Measurements from ENCODE around the gene NUDT8. TPM values are rescaled to one million over a fixed set of nuclear protein-coding genes. Genes with fewer than 3 reads are reported as not detected.

NUDT8 gene
- polyA plus RNA-seq, 1 of the 3 experiments (the other 2 are of a cell fraction) = 2.7 TPM

- POLR2A ChIA-PET = no interaction called here
- WGBS (ENCODE audit: low lambda C conversion rate) = 39% methylated on average over 5 of the region's 12 CpGs
- Histone ChIP-seq H3K9me3 (no peaks in the 10 kb centered on the region), H3K4me2 (no peak overlapping the region), H3K9ac (no peak overlapping the region), H3K9me2 (no peaks in the 10 kb centered on the region), H3K36me3 (replicated peaks in 1 of 2; ENCODE audit: control insufficient read depth in 1 of 2, insufficient read depth in 2 of 2, low read length in 1 of 2) (no peaks in the 10 kb centered on the region), H3K79me2 (ENCODE audit: insufficient read depth) (no peaks in the 10 kb centered on the region), H3F3A (replicated peaks; ENCODE audit: insufficient read depth) (no peaks in the 10 kb centered on the region), H4K20me1 (ENCODE audit: insufficient read depth) (no peaks in the 10 kb centered on the region), H3K4me1 (ENCODE audit: control insufficient read depth in 1 of 2, insufficient read depth in 2 of 2, low read depth in 1 of 2, low read length in 1 of 2) (no peaks in the 10 kb centered on the region; a peak in 1 of 4 replicates), H2AFZ (ENCODE audit: low read depth) (no peak overlapping the region), H3K27me3 (ENCODE audit: insufficient read depth) (no peaks in the 10 kb centered on the region), H3K4me3 (ENCODE audit: low read depth in 2 of 2, low read length in 1 of 2) (no peak overlapping the region), H3K27ac (ENCODE audit: low read depth in 2 of 2, low read length in 1 of 2) (no peak overlapping the region)
- no peak for DNase-seq
- TF ChIP-seq RFX5 (IDR thresholded peaks at IDR 0.05; ENCODE audit: low read length) (no peak), CTCF (IDR thresholded peaks at IDR 0.05) (no peak), FOXJ3 (CRISPR knock-in tag; IDR thresholded peaks at IDR 0.05) (no peak), RCOR1 (IDR thresholded peaks at IDR 0.05; ENCODE audit: low read length) (no peak), IRF3 (IDR thresholded peaks at IDR 0.05; ENCODE audit: low read depth, low read length) (no peak), JUND (IDR thresholded peaks at IDR 0.05) (no peak), TAF1 (IDR thresholded peaks at IDR 0.05; ENCODE audit: borderline replicate concordance, low read depth, low read length) (no peak), YY1 (IDR thresholded peaks at IDR 0.05; ENCODE audit: low read depth) (no peak), SMC3 (IDR thresholded peaks at IDR 0.05; ENCODE audit: low read depth, low read length) (no peak), EZH2phosphoT487 (IDR thresholded peaks at IDR 0.05; ENCODE audit: borderline replicate concordance, low read depth) (no peak)
- CTCF ChIA-PET = interaction anchor here (0.7 to 17.8 kb wide), 6 partner anchors 10 to 74 kb away, joined by 3 to 308 read pairs (median 4); partner anchors contain the start of genes ACY3 and NUDT8
Measured at GRCh38 chr11:67640758-67641337, 11.1 kb upstream of the NUDT8 start.

GRCh38 chr11:67640021-67640757 is 10.5 kb upstream of the NUDT8 start:
- no peaks in the 10 kb centered on the region for H3K36me3 ChIP-seq (replicated peaks in 1 of 2; ENCODE audit: control insufficient read depth in 1 of 2, insufficient read depth in 2 of 2, low read length in 1 of 2)
- H3K4me3 ChIP-seq (ENCODE audit: low read depth in 2 of 2, low read length in 1 of 2) = no peak overlapping the region; a peak in 1 of 4 replicates
- no peaks in the 10 kb centered on the region for H3K9me2 ChIP-seq
- no peaks in the 10 kb centered on the region for H3K27me3 ChIP-seq (ENCODE audit: insufficient read depth)
- CTCF ChIA-PET = interaction anchor here (0.7 to 17.8 kb wide), 9 partner anchors 9 to 74 kb away, joined by 3 to 308 read pairs (median 4); partner anchors contain the start of genes ACY3 and NUDT8
- POLR2A ChIA-PET = no interaction called here
- no peaks in the 10 kb centered on the region for H3K9me3 ChIP-seq
- no peak overlapping the region for H2AFZ ChIP-seq (ENCODE audit: low read depth)
- WGBS (ENCODE audit: low lambda C conversion rate) = 19% methylated on average over 6 of the region's 23 CpGs
- H3K4me2 ChIP-seq = no peak overlapping the region
- DNase-seq = peak; percentile 87
- no peak overlapping the region for H3K9ac ChIP-seq
- no peaks in the 10 kb centered on the region for H3F3A ChIP-seq (replicated peaks; ENCODE audit: insufficient read depth)
- no peaks in the 10 kb centered on the region; a peak in 1 of 4 replicates for H3K4me1 ChIP-seq (ENCODE audit: control insufficient read depth in 1 of 2, insufficient read depth in 2 of 2, low read depth in 1 of 2, low read length in 1 of 2)
- no peaks in the 10 kb centered on the region for H4K20me1 ChIP-seq (ENCODE audit: insufficient read depth)
- no peak overlapping the region for H3K27ac ChIP-seq (ENCODE audit: low read depth in 2 of 2, low read length in 1 of 2)
- H3K79me2 ChIP-seq (ENCODE audit: insufficient read depth) = no peaks in the 10 kb centered on the region
- TF ChIP-seq EZH2phosphoT487 (IDR thresholded peaks at IDR 0.05; ENCODE audit: borderline replicate concordance, low read depth) (no peak), SMC3 (IDR thresholded peaks at IDR 0.05; ENCODE audit: low read depth, low read length) (peak; percentile 60), PBX3 (IDR thresholded peaks at IDR 0.05) (no peak), RXRA (IDR thresholded peaks at IDR 0.05; ENCODE audit: borderline replicate concordance, low read depth) (no peak), NRF1 (IDR thresholded peaks at IDR 0.05; ENCODE audit: low read depth, low read length) (no peak), TAF1 (IDR thresholded peaks at IDR 0.05; ENCODE audit: borderline replicate concordance, low read depth, low read length) (no peak), MEF2A (IDR thresholded peaks at IDR 0.05; ENCODE audit: borderline replicate concordance, low read depth) (no peak), GATA2 (CRISPR knock-in tag; IDR thresholded peaks at IDR 0.05) (no peak), EP300 (IDR thresholded peaks at IDR 0.05; ENCODE audit: borderline replicate concordance in 1 of 2, low read depth in 1 of 2, low read length in 1 of 2) (no peak), MXI1 (IDR thresholded peaks at IDR 0.05; ENCODE audit: low read depth, low read length) (no peak), RAD21 (IDR thresholded peaks at IDR 0.05; ENCODE audit: low read length) (peak; percentile 58), ELF1 (IDR thresholded peaks at IDR 0.05) (no peak)

Measured in SK-N-SH (cell line).